HepG2 (cell line): Measurements from ENCODE around the gene TUT1. TPM values are rescaled to one million over a fixed set of nuclear protein-coding genes. Genes with fewer than 3 reads are reported as not detected.

ENCODE experiments used
- ARID2 ChIP-seq: sonication (generic); formaldehyde crosslinking; IDR thresholded peaks from 2 replicates; pipeline ENCODE4 v1.8.1; 2022; ENCODE audit warnings: mild to moderate bottlenecking, missing genetic modification reagents, borderline replicate concordance
- CENPT ChIP-seq: sonication (generic); formaldehyde crosslinking; IDR thresholded peaks from 2 replicates; pipeline ENCODE4 v1.8.0; 2022; ENCODE audit warnings: low read depth, mild to moderate bottlenecking, moderate library complexity, missing genetic modification reagents
- DR1 ChIP-seq: sonication (generic); formaldehyde crosslinking; IDR thresholded peaks from 2 replicates; pipeline ENCODE4 v1.8.0; 2021; ENCODE audit warnings: mild to moderate bottlenecking, missing genetic modification reagents, inconsistent platforms
- FOXO1 ChIP-seq: sonication (generic); formaldehyde crosslinking; IDR thresholded peaks from 2 replicates; pipeline ENCODE4 v1.4.0; 2020; ENCODE audit warnings: missing genetic modification reagents
- HDAC1 ChIP-seq: sonication (generic); formaldehyde crosslinking; IDR thresholded peaks from 2 replicates; pipeline ENCODE4 v1.5.1; 2020; ENCODE audit warnings: mild to moderate bottlenecking, missing genetic modification reagents
- HMGA1 ChIP-seq: sonication (generic); formaldehyde crosslinking; conservative IDR thresholded peaks from 2 replicates; pipeline ENCODE4 v1.4.0; 2020; ENCODE audit warnings: missing genetic modification reagents
- HOMEZ ChIP-seq: IDR thresholded peaks from 2 replicates; pipeline ENCODE4 v1.6.1; 2016; ENCODE audit warnings: low read depth
- MTA1 ChIP-seq: sonication (generic); formaldehyde crosslinking; IDR thresholded peaks from 2 replicates; pipeline ENCODE4 v1.4.0; 2020; ENCODE audit warnings: missing genetic modification reagents, mild to moderate bottlenecking, borderline replicate concordance
- XBP1 ChIP-seq: sonication (generic); formaldehyde crosslinking; IDR thresholded peaks from 2 replicates; pipeline ENCODE4 v1.5.0; 2020; ENCODE audit warnings: missing genetic modification reagents
- YEATS4 ChIP-seq: sonication (generic); formaldehyde crosslinking; IDR thresholded peaks from 2 replicates; pipeline ENCODE4 v1.4.0; 2020; ENCODE audit warnings: missing genetic modification reagents, borderline replicate concordance
- ZNF101 ChIP-seq: sonication (generic); formaldehyde crosslinking; IDR thresholded peaks from 2 replicates; pipeline ENCODE4 v1.4.0; 2020; ENCODE audit warnings: mild to moderate bottlenecking, low read depth, missing genetic modification reagents, borderline replicate concordance
- ZNF234 ChIP-seq: sonication (generic); formaldehyde crosslinking; conservative IDR thresholded peaks from 2 replicates; pipeline ENCODE4 v1.5.1; 2020; ENCODE audit warnings: mild to moderate bottlenecking, missing genetic modification reagents
- ZNF280D ChIP-seq: sonication (generic); formaldehyde crosslinking; IDR thresholded peaks from 2 replicates; pipeline ENCODE4 v1.5.1; 2020; ENCODE audit warnings: mild to moderate bottlenecking, missing genetic modification reagents
- ZNF574 ChIP-seq: sonication (generic); formaldehyde crosslinking; IDR thresholded peaks from 2 replicates; pipeline ENCODE4 v1.4.0; 2020; ENCODE audit warnings: missing genetic modification reagents
- ZNF740 ChIP-seq: sonication (generic); formaldehyde crosslinking; IDR thresholded peaks from 2 replicates; pipeline ENCODE4 v1.4.0; 2020; ENCODE audit warnings: missing genetic modification reagents
- ZNF746 ChIP-seq: sonication (generic); formaldehyde crosslinking; IDR thresholded peaks from 2 replicates; pipeline ENCODE4 v1.8.0; 2022; ENCODE audit warnings: mild to moderate bottlenecking, missing genetic modification reagents
- ZNF784 ChIP-seq: sonication (generic); formaldehyde crosslinking; IDR thresholded peaks from 2 replicates; pipeline ENCODE4 v1.5.1; 2020; ENCODE audit warnings: missing genetic modification reagents, mild to moderate bottlenecking, borderline replicate concordance
- polyA plus RNA-seq, 8 experiments: library from polyadenylated mRNA; depleted of rRNA in 3 of 8; stranded (reverse) in 7 of 8; unstranded in 1 of 8; fragments of >200 nt; fragmentation: Illumina TruSeq in 4 of 8; extraction: Trizol in 4 of 8; gene quantifications; 2 replicates each; pipeline versions ENCODE4 v1.2.1 to v1.2.3, GENCODE V29; 2011 to 2016; ENCODE audit warnings: low read depth in 4 of 8, missing spikeins in 1 of 8, mixed read lengths in 1 of 8; ENCODE audit not compliant: insufficient read depth in 1 of 8
- total RNA-seq, 5 experiments: library from RNA; depleted of rRNA; stranded (reverse); fragments of >200 nt; fragmentation: Illumina TruSeq; extraction: Trizol; gene quantifications; 2 replicates each; pipeline ENCODE4 v1.2.3, GENCODE V29; 2016; ENCODE audit warnings: low read depth in 1 of 5

The TUT1 gene
- total and polyA plus RNA-seq, 2 of the 13 experiments (the other 11 are each of a cell fraction or from before 2014, with no cell fraction given) = 9.7 to 14.3 TPM

- peak; percentile 35; the same call in 1 of the 2 replicates for TF ChIP-seq HOMEZ (CRISPR knock-in tag)
- no peak for TF ChIP-seq ZNF234 (CRISPR knock-in tag)
- TF ChIP-seq YEATS4 (CRISPR knock-in tag) = peak; percentile 79; the same call in 1 of the 2 replicates
- TF ChIP-seq MTA1 (CRISPR knock-in tag) = no peak
- peak; percentile 80; the same call in 1 of the 2 replicates for TF ChIP-seq ARID2 (CRISPR knock-in tag)
- no peak for TF ChIP-seq HMGA1 (CRISPR knock-in tag)
- peak; percentile 99 for TF ChIP-seq ZNF784 (CRISPR knock-in tag)
- no peak for TF ChIP-seq CENPT (CRISPR knock-in tag)
- peak; percentile 96 for TF ChIP-seq HDAC1 (CRISPR knock-in tag)
- TF ChIP-seq FOXO1 = peak; percentile 58
- no peak for TF ChIP-seq XBP1 (CRISPR knock-in tag)
- TF ChIP-seq ZNF746 (CRISPR knock-in tag) = no peak
- peak; percentile 75; the same call in 1 of the 2 replicates for TF ChIP-seq ZNF280D (CRISPR knock-in tag)
- TF ChIP-seq DR1 (CRISPR knock-in tag) = peak; percentile 67; the same call in 1 of the 2 replicates
- no peak for TF ChIP-seq ZNF101
- TF ChIP-seq ZNF574 = peak; percentile 93
- no peak for TF ChIP-seq ZNF740 (CRISPR knock-in tag)
These were observed 30.5 kb upstream of the TUT1 start, which contains the start of gene B3GAT3 (continued) for GRCh38 chr11:62621567-62622470.
